Endothelial cell of umbilical vein (primary cell): ENCODE results near the gene RAC3. TPM values are rescaled to one million over a fixed set of nuclear protein-coding genes. Genes with fewer than 3 reads are reported as not detected.

ENCODE experiments used
- BruUV-seq: library from RNA; stranded (reverse); fragments of 400-500 nt; replicated peaks from 2 replicates; lab custom pipeline; 2021; lab: Mats Ljungman, UMichigan
- CTCF ChIA-PET: fragments of 300-600, 350-600 bp; sonication (Branson Sonifier 250); formaldehyde crosslinking; loops from one replicate; lab custom pipeline; 2021; ENCODE audit warnings: antibody characterized with exemption, inconsistent platforms; lab: Charles Lee
- POLR2A ChIA-PET: fragments of 300-600, 350-600 bp; sonication (Branson Sonifier 250); formaldehyde crosslinking; loops from one replicate; lab custom pipeline; 2021; ENCODE audit warnings: antibody characterized with exemption, inconsistent platforms; lab: Charles Lee
- DNase-seq: peaks from one replicate; pipeline ENCODE4 v3.0.0-alpha.2; 2011; ENCODE audit warnings: low read depth, low spot score
- FAIRE-seq: peaks from 2 replicates; lab custom pipeline; 2011; peaks lifted over from hg19 to GRCh38; lab: Jason Lieb, UNC
- H2AFZ ChIP-seq: 2 replicates; pipeline ENCODE4 v1.6.0; 2012; ENCODE audit warnings: low read depth, low read length, control low read depth, inconsistent platforms
- H3K27ac ChIP-seq: 2 replicates; pipeline ENCODE4 v1.5.1; 2011; ENCODE audit warnings: low read depth, mild to moderate bottlenecking, control low read depth, low read length, moderate library complexity; ENCODE audit not compliant: insufficient read depth
- H3K27me3 ChIP-seq, 2 experiments: 2 replicates each; pipeline versions ENCODE4 v1.6.0 to v1.6.1; 2011; ENCODE audit warnings: low read length in 2 of 2, mixed read lengths in 1 of 2; ENCODE audit not compliant: control insufficient read depth in 2 of 2, insufficient read depth in 2 of 2
- H3K36me3 ChIP-seq, 2 experiments: 2 replicates in 1 of 2; 3 replicates in 1 of 2; pipeline ENCODE4 v1.5.1; 2011; ENCODE audit warnings: low read length in 2 of 2, mild to moderate bottlenecking in 1 of 2, moderate library complexity in 1 of 2; ENCODE audit not compliant: control insufficient read depth in 2 of 2, insufficient read depth in 2 of 2; ENCODE audit errors: extremely low read depth in 1 of 2
- H3K4me1 ChIP-seq: 3 replicates; pipeline ENCODE4 v1.5.1; 2011; ENCODE audit warnings: mild to moderate bottlenecking, low read length; ENCODE audit not compliant: control insufficient read depth, insufficient read depth; ENCODE audit errors: extremely low read depth
- H3K4me2 ChIP-seq: 2 replicates; pipeline ENCODE4 v1.6.1; 2011; ENCODE audit warnings: low read length, control low read depth, mixed read lengths; ENCODE audit not compliant: insufficient read depth
- H3K4me3 ChIP-seq, 3 experiments: fragments of 200-600 bp in 1 of 3; sonication (generic), shearing (Covaris generic) in 1 of 3; replicated peaks in 1 of 3; 2 replicates each; pipeline ENCODE4 v1.5.1; 2011 to 2016; ENCODE audit warnings: control low read depth in 3 of 3, low read length in 3 of 3, mild to moderate bottlenecking in 2 of 3, inconsistent platforms in 1 of 3, low read depth in 1 of 3, moderate library complexity in 1 of 3; ENCODE audit not compliant: insufficient read depth in 1 of 3
- H3K79me2 ChIP-seq: 2 replicates; pipeline ENCODE4 v1.6.0; 2012; ENCODE audit warnings: low read length, inconsistent platforms; ENCODE audit not compliant: control insufficient read depth, insufficient read depth
- H3K9ac ChIP-seq: replicated peaks from 2 replicates; pipeline ENCODE3; 2011; ENCODE audit warnings: low read length, control low read depth; ENCODE audit not compliant: insufficient read depth; ENCODE audit errors: extremely low read depth
- H3K9me1 ChIP-seq: replicated peaks from 3 replicates; pipeline ENCODE4 v1.6.0; 2011; ENCODE audit warnings: mild to moderate bottlenecking, low read length; ENCODE audit not compliant: control insufficient read depth, insufficient read depth; ENCODE audit errors: extremely low read depth
- H3K9me3 ChIP-seq: replicated peaks from 2 replicates; pipeline ENCODE4 v1.5.1; 2012; ENCODE audit warnings: low read length, inconsistent platforms; ENCODE audit not compliant: control insufficient read depth, insufficient read depth
- H4K20me1 ChIP-seq: replicated peaks from 2 replicates; pipeline ENCODE3; 2011; ENCODE audit warnings: mild to moderate bottlenecking, low read length; ENCODE audit not compliant: control insufficient read depth, insufficient read depth; ENCODE audit errors: extremely low read depth
- EZH2 ChIP-seq: IDR thresholded peaks from 2 replicates; pipeline ENCODE4 v1.6.1; 2012; ENCODE audit warnings: borderline replicate concordance, low read depth, mild to moderate bottlenecking, moderate library complexity, low read length, inconsistent platforms; ENCODE audit not compliant: severe bottlenecking
- FOS ChIP-seq: IDR thresholded peaks from 2 replicates; pipeline ENCODE4 v1.6.1; 2011; ENCODE audit warnings: mild to moderate bottlenecking, low read length, moderate library complexity, borderline replicate concordance; ENCODE audit not compliant: insufficient read depth
- GATA2 ChIP-seq: IDR thresholded peaks from 2 replicates; pipeline ENCODE4 v1.7.0; 2011; ENCODE audit warnings: low read depth, mild to moderate bottlenecking, moderate library complexity, mixed read lengths, low read length; ENCODE audit not compliant: insufficient read length, insufficient read depth
- JUN ChIP-seq: IDR thresholded peaks from 2 replicates; pipeline ENCODE4 v1.6.1; 2011; ENCODE audit warnings: borderline replicate concordance, low read depth; ENCODE audit not compliant: insufficient read length, insufficient read depth
- MYC ChIP-seq: IDR thresholded peaks from one replicate; pipeline ENCODE4 v1.6.1; 2011; ENCODE audit warnings: mild to moderate bottlenecking, low read depth, low read length
- POLR2A ChIP-seq: IDR thresholded peaks from 2 replicates; pipeline ENCODE4 v1.6.1; 2012; ENCODE audit warnings: low read depth, mild to moderate bottlenecking, control low read depth, low read length
- POLR2AphosphoS5 ChIP-seq: IDR thresholded peaks from 2 replicates; pipeline ENCODE4 v1.6.1; 2012; ENCODE audit warnings: low read depth, mild to moderate bottlenecking, control low read depth, low read length, moderate library complexity; ENCODE audit not compliant: insufficient read depth
- dilution Hi-C: fragments of 300-500 bp; cut with MboI; formaldehyde crosslinking; loops from one replicate; pipeline ENCODE4 v1.15.0; 2019; ENCODE audit warnings: low sequenced_read_pairs; ENCODE audit not compliant: extremely low pct_ligation_motif_present
- intact Hi-C: fragments of 100-400 bp; cut with micrococcal nuclease; formaldehyde crosslinking; loops from one replicate; pipeline ENCODE4 v1.10.0; 2022
- polyA plus RNA-seq, 4 experiments: library from polyadenylated mRNA; depleted of rRNA in 3 of 4; stranded (reverse) in 3 of 4; unstranded in 1 of 4; fragments of >200 nt; gene quantifications; 2 replicates each; pipeline versions ENCODE4 v1.2.1 to v1.2.3, GENCODE V29; 2011 to 2012; ENCODE audit warnings: missing spikeins in 1 of 4
- total RNA-seq: library from RNA; stranded (reverse); gene quantifications from 2 replicates; pipeline ENCODE4 v1.2.3, GENCODE V29; 2021
- TF ChIP-seq, protein P1 (sequence below): IDR thresholded peaks from 2 replicates; pipeline ENCODE4 v1.6.1; 2011; ENCODE audit not compliant: insufficient read depth, insufficient read length
- TF ChIP-seq, protein P2 (sequence below), 2 donors: IDR thresholded peaks; 1 replicate in 1 of 2; 2 replicates in 1 of 2; pipeline ENCODE4 v1.5.1; 2011; ENCODE audit warnings: low read length in 2 of 2, mild to moderate bottlenecking in 2 of 2, moderate library complexity in 2 of 2, control low read depth in 1 of 2, inconsistent platforms in 1 of 2, low read depth in 1 of 2; ENCODE audit not compliant: insufficient read depth in 1 of 2; ENCODE audit errors: extremely low read depth in 1 of 2

RAC3 gene
- total and polyA plus RNA-seq, 2 donors (not counting 3 experiments of a cell fraction or from before 2014, with no cell fraction given) = 34.1 to 56.0 TPM

DNA sequence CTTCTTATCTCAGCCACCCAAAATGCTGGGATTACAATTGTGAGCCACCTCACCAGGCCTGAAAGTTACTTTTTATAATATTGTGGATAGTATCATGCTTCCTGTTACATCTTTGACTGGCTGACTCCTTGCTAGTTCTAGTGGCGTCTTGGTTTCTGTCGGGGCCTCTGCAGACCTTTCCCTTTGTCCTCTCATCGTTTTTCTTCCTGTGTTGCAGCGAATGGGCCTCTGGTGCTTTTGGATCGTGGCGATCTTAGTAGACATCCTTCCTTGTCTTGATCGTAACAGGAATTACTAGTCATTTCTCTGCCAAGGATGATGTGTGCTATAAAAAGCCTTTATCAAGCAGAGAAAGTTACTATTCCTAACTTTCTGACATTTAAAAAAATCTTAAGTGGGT is 33.3 kb upstream of the RAC3 start:
- FAIRE-seq (peak; percentile 61), DNase-seq (no peak)
- Histone ChIP-seq H3K9me3 (no peaks in the 10 kb centered on the region), H3K79me2 (no peaks in the 10 kb centered on the region), H3K4me2 (no peak overlapping the region), H2AFZ (no peak overlapping the region), H3K4me3 (no peak overlapping the region), H3K9me1 (no peaks in the 10 kb centered on the region), H3K36me3 (no peaks in the 10 kb centered on the region), H4K20me1 (no peaks in the 10 kb centered on the region), H3K27ac (no peak overlapping the region), H3K9ac (no peak overlapping the region), H3K27me3 (no peaks in the 10 kb centered on the region), H3K4me1 (peaks cover 4% of the 10 kb centered on the region)
- dilution Hi-C loops (no loop called here), intact Hi-C loops (no loop called here)
- no TSS peak for BruUV-seq
- TF ChIP-seq JUN = no peak
- TF ChIP-seq GATA2 = no peak
- TF ChIP-seq POLR2AphosphoS5 = no peak
- no peak for TF ChIP-seq FOS
- TF ChIP-seq, protein P1, sequence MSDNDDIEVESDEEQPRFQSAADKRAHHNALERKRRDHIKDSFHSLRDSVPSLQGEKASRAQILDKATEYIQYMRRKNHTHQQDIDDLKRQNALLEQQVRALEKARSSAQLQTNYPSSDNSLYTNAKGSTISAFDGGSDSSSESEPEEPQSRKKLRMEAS = no peak
- TF ChIP-seq POLR2A = no peak
- no peak for TF ChIP-seq MYC
- TF ChIP-seq, protein P2, sequence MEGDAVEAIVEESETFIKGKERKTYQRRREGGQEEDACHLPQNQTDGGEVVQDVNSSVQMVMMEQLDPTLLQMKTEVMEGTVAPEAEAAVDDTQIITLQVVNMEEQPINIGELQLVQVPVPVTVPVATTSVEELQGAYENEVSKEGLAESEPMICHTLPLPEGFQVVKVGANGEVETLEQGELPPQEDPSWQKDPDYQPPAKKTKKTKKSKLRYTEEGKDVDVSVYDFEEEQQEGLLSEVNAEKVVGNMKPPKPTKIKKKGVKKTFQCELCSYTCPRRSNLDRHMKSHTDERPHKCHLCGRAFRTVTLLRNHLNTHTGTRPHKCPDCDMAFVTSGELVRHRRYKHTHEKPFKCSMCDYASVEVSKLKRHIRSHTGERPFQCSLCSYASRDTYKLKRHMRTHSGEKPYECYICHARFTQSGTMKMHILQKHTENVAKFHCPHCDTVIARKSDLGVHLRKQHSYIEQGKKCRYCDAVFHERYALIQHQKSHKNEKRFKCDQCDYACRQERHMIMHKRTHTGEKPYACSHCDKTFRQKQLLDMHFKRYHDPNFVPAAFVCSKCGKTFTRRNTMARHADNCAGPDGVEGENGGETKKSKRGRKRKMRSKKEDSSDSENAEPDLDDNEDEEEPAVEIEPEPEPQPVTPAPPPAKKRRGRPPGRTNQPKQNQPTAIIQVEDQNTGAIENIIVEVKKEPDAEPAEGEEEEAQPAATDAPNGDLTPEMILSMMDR (IDR thresholded peaks at IDR 0.05; ENCODE audit: extremely low read depth in 1 of 2, insufficient read depth in 1 of 2, low read depth in 1 of 2, low read length in 2 of 2) = no peak
- TF ChIP-seq EZH2 = no peak
- ChIA-PET CTCF (interaction anchor here (0.8 kb wide), 1 partner anchor 23 kb away, joined by 3 read pairs; no protein-coding TSS in a partner anchor), POLR2A (no interaction called here)
